ENCODE results near the gene TMEM9.

The TMEM9 gene

GRCh38 chr1:201094832-201095231 is 59.4 kb downstream of the TMEM9 start:
- no peak for DNase-seq (ENCODE audit: low read depth, low spot score)
- no peak overlapping the region for H3K4me3 ChIP-seq (ENCODE audit: low read length)

DNA sequence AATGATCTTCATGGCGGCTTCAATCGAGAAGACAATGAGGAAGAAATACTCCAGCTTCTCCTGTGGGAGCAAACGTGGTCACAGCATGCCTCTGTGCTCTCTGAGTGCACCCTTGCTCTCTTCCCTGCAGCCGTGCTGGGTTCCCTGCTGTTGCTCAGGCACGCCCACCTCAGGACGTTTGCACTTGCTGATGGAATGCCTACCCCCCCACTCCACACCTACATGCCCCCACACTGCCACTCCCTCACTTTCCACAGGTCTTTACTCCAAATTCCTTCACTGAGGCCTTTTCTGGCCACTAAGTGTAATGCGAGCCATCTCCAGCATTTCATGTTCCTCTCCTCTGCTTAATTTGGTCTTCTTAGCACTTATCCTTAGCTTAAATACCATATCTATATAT is 60.3 kb downstream of the TMEM9 start:
- H3K4me3 ChIP-seq (ENCODE audit: low read length), result no peak overlapping the region
- no peak for DNase-seq (ENCODE audit: low read depth, low spot score)

- no peak overlapping the region for H3K4me3 ChIP-seq (ENCODE audit: low read length)
- DNase-seq (ENCODE audit: low read depth, low spot score), result no peak
Measured at GRCh38 chr1:201093561-201093960, 60.7 kb downstream of the TMEM9 start.

- no peak for DNase-seq (ENCODE audit: low read depth, low spot score)
- H3K4me3 ChIP-seq (ENCODE audit: low read length), result no peak overlapping the region
Measured at GRCh38 chr1:201092738-201093137, 61.5 kb downstream of the TMEM9 start.

GRCh38 chr1:201091256-201091655 is 63.0 kb downstream of the TMEM9 start:
- DNase-seq (ENCODE audit: low read depth, low spot score), result no peak
- H3K4me3 ChIP-seq (ENCODE audit: low read length), result no peak overlapping the region

DNA sequence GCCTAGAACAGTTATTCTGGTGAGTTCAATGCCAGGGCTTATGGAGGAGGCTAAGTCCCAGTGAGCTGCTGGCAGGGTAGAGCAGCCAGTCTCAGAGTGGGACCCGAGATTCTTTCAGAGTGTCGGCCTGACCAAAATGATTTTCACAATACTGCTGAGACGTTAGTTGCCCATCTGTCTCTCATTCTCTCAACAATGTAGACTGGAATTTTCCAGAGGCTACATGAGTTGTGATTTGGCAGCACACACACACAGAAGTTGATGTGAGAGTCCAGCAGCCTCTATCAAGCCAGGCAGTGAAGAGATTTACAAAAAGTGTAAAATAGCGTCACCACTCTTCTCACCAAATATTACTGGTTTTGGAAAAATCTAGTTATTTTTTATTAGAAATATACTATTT is 63.7 kb downstream of the TMEM9 start:
- DNase-seq (ENCODE audit: low read depth, low spot score), result no peak
- no peak overlapping the region for H3K4me3 ChIP-seq (ENCODE audit: low read length)

GRCh38 chr1:201089596-201089995 is 64.7 kb downstream of the TMEM9 start:
- H3K4me3 ChIP-seq (ENCODE audit: low read length), result no peak overlapping the region
- DNase-seq (ENCODE audit: low read depth, low spot score), result no peak

- H3K4me3 ChIP-seq (ENCODE audit: low read length), result no peak overlapping the region
- no peak for DNase-seq (ENCODE audit: low read depth, low spot score)
Measured at GRCh38 chr1:201088901-201089525, 65.3 kb downstream of the TMEM9 start.

GRCh38 chr1:201088395-201088794 is 65.9 kb downstream of the TMEM9 start:
- no peak for DNase-seq (ENCODE audit: low read depth, low spot score)
- no peak overlapping the region for H3K4me3 ChIP-seq (ENCODE audit: low read length)

- DNase-seq (ENCODE audit: low read depth, low spot score), result no peak
- no peak overlapping the region for H3K4me3 ChIP-seq (ENCODE audit: low read length)
Measured at GRCh38 chr1:201085902-201086735, 68.2 kb downstream of the TMEM9 start.
